EL (cell line): ENCODE results near the gene CNN3.

ENCODE experiments used
- DNase-seq: peaks from one replicate; pipeline ENCODE4 v3.0.0-alpha.2; 2016

CNN3 gene

DNA sequence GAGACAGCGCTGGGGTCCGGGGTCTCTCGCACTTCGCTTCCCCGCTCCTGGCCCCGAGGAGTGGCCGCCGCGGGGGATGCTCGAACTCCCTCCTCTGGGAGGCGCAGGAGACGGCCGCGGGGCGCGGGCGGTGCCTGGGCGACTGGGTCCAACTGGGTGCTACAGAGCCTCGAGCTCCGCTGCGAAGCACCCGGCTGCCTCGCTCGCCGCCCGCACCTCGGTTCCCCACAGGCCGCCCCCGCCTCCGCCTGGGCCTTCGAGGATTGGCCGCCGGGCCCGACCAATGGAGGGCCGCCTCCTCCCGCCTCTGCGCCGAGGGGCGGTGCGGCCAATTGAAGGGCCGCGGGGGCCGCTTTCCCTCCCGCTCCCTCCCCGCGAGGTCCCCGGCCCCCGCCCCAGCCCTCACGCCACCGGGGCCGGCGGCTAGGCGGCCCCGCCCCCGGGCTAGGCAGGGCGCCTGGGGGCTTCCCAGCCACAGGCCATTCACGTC, at the start of gene CNN3:
Gene CNN3, minus strand, starts transcription at position 196 of the 490 bp plus-strand sequence. CDS start 216 bp downstream, outside the sequence.
- peak; percentile 95 for DNase-seq

DNA sequence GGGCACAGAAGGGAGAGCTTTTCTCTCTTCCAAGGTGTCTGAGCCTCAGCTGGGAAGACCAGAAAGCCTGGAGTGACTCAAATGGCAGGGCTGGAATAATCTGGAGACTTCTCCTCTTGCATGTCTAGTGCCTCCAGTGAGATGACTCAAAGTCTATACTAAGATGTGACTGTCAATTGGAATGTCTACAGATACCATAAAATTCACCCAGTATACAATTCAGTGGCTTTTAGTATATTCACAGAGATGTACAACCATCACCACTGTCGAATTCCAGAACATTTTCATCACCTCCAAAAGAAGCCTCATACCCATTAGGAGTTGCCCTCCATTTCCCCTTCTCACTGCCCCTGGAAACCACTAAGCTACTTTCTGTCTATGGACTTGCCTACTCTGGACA, 47.9 kb upstream of the CNN3 start:
- peak; percentile 95 for DNase-seq

DNA sequence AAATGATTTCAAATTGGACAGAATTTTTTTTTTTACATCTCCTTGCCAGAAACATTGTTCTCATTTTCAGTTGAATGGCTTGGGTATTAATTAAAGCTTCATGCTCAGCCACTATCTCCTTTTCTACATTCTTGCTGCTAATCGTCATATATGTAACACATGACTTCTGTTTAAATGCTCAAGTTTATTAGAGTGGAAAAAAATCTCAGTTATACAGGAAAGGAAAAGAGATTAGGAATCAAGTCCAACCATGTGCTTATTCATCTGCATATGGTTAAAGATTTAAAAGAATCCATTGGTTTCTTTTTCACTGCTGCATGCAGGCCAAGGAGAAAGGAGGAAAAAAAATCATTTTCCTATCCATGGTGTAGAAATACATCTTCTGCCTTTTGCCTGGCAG, 47.3 kb upstream of the CNN3 start:
- DNase-seq, result peak; percentile 64

DNA sequence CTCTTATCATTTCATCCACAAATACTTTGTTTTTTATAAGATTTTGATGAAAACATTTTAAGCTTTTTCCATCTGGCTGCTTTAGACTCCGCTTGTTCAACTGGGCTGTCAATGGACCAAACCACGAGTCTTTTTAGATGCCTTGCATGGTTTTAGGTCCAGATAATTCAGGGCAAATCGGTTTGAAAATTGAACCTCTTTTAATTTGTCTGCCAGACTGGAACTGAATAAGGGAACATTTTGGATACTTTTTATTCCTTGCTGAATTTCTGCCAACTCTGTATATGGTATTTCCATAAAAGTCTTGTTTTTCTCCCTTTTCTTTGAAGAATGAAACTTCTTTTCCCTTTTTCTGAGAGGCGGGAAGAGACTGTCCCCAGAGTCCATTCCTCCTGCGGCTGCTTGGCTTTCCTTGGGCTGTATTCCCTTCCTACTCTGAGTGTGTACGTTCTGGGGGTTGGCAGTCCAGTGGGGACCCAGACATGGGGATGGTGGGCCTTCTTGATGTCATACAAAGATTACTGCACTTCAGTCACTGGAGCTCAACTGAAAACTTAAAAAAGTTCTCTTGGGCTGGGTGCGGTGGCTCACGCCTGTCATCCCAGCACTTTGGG, 46.5 kb upstream of the CNN3 start:
- DNase-seq, result no peak

DNA sequence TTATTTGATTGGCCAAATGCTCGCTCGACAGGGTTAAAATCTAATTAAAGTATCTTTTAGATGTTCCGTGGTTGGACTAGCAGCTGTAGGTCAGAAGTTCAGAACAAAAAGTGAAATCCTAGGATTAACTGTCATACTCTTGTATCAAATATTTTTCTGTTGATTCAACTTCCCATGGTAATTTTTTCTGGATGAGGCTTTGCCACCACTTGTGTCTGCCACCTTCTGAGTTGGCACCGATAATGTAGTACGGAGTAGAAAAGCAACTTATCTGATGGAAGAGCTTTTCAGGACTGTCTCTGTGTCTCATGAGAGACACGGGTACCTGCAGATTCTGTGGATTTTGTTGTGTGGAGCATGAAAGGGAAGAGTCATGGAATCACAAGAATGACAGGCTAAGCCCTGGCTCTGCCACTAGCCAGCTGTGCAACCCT, 44.6 kb upstream of the CNN3 start:
- peak; percentile 93 for DNase-seq

DNA sequence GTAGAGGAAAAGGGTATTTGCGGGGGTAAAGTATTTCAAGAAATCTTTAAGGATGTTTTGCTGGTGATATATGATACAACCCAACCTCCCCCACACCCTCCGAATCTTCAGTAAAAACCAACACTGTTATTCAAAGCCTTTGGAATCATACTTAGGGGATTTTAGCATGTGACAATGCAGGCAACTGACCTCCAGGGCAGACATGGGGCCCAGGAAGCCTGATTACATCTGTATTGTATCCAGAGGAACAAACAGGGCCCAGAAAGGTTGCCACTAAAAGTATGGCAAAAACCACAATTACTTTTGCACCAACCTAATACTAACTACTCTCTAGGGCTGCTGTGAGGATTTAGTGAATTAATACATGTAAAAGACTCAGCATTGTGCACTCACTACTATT, 43.9 kb upstream of the CNN3 start:
- DNase-seq, result peak; percentile 57

DNA sequence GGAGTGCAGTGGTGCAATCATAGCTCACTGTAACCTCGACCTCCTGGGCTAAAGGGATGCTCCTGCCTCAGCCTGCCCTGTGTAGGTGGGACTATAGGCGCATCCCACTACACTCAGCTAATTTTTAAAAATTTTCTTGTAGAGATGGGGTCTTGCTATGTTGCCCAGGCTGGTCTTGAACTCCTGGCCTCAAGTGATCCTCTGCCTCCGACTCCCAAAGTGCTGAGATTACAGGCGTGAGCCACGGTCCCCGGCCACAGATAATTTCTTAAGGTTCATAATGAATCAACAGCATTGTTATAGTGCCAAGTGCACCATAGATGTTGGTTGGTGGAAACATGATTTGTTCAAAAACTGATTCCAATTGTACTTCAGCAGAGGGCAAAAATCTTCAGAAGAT, 42.2 kb upstream of the CNN3 start:
- no peak for DNase-seq

DNA sequence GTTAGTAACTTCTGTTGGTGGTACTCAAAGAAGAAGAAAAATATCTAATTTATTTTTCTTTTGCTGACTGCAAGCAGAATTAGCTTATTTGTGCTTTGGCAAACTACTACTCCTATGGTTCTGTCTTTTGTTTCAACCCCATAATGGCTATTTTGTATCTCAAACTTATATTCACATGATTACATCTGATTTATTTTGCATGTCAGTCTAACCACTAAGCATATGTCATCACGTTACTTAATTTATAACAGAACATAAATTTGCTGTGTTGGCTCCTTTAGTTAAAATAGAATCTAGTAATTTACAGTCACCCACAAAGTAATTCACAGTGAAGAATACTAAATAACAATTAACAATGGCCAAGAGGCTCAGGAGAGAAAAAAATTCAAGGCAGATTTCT, 39.1 kb upstream of the CNN3 start:
- DNase-seq, result no peak

DNA sequence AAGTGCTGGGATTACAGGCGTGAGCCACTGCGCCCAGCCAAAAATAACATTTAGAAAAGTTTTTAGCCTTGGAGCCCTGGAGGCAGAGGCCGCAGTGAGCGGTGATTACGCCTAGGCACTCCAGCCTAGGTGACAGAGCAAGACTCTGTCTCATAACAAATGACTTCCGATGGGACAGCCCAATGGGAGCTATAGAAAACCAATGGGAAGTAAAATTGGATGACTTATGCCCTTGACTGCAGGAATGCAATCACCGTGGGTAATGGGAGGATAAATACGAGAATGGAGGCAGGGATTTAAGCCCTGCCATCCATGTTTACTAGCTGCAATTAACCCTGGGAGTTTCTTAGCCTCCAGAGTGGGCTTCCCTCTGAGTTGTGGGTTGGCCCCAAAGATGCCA, 37.0 kb upstream of the CNN3 start:
- no peak for DNase-seq

DNA sequence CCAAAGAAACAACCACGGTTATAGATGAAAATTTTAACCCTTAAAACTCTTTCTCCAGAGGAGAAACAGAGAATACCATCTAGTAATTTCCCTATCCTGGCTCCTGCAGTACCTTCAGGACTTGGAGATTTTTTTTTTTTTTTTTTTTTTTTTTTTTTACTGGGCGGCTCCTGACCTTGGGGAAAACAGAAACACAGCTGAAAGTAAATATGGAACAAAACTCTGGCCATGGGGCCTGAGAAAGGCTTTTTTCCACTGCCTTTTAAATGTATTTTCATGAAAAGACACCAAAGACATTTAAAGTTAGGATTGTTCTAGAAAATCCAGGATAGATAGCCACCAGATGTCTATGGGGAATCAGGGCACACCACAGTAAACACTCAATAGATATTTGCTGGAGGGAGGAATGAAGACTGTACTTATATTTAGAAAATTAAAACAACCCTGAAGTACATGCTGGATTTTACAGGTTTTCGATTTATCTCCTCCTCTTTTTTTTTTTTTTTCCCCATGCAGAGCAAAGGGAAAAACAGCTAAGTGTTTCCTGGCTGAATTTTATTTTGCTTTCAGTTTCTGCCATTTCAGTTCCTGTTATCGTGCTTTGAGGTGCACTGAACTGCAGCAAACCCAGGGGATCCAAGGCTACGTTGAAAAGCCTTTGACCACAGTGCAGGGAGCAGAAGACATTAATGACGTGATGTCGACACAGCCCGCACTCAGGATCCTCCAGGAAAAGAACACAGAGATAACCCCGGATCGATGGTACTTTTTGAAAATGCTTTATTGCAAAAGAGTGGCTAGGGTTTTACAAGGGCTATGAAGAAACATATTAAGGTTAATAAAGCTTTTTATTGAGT, 35.7 kb upstream of the CNN3 start:
- DNase-seq, result peak; percentile 63

DNA sequence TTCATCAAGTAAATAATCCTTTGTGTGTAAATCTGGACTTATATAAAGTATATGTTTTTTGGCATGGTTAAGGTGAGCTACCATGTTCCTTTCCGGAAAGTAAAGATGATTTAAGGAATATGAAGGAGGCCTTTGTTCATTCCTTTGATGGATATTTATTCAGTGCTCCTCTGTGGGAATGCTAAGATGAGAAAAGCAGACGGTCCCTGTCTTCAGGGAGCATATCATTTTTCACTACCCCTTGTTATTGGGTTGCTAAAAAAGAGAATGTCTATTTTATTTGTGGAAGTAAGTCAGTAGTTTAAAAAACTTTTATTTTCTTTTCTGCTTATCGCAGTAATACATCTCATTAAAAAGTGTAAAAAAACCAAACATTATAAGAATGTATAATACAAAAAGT, 35.1 kb upstream of the CNN3 start:
- DNase-seq, result no peak

DNA sequence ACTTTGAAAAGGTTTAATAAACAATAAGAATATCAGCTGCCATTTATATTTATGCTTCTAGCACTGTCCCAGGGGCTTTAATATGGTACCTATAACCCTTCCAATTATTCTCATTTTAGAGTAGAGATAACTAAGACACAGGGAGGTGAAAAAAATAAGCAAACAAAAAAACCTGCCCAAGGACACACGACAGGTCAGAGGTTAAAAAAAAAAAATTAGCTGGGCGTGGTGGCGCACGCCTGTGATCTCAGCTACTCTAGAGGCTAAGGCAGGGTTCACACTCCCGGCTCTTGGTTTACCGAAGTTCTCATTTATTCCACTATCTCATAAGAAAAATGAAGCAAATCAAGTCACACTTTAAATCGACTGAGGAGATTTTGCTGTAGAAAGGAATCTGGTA, 34.7 kb upstream of the CNN3 start:
- no peak for DNase-seq

DNA sequence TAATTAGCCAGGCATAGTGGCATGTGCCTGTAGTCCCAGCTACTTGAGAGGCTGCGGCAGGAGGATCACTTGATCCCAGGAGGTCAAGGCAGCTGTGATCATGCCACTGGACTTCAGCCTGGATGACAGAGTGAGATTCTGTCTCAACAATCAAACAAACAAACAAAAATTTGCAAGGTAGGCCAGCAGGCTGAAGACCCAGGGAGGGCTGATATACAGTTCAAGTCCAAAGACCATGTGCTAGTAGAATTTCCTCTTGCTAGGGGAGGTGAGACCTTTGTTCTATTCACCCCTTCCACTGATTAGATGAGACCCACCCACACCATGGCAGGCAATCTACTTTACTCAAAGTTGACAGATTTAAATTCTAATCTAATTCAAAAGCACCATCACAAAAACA, 31.2 kb upstream of the CNN3 start:
- DNase-seq, result no peak

DNA sequence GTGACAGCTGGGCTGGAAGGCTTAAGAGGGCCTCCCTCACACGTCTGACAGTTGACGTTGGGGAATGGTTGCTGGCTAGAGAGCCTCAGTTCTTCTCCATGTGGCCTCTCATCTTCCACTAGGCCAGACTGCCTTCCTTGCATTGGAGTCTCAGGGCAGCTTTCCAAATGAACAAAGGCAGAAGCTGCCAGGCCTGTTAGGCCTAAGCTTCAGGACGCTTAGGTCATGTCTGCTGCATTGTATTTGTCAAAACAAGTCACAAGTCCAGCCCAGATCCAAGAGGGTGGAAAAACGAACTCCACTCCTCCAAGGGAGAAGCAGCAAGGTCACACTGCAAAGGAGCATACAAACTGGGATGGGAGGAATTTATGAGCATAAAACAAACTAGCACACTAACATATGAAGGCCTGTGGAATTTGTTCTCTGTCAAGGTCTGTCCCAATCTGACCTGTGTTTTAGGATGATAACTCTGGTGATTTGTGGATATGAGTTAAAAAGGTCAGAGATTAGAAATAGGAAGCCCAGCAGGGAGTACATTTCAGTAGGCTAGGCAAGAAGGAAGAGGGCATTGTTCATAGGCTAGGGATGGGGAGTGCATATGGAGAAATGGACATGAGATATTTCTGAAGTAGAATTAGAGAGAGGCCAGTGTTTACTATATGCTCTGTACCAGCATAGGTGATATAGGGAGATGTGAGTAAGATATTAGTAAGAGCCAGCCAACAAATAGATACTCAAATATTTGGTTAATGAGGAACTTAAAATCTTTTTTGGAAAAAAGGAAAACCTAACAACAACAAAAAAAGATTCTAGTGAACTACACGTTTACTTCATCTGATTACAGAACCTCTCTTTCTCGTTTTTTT, 29.1 kb upstream of the CNN3 start:
- no peak for DNase-seq

DNA sequence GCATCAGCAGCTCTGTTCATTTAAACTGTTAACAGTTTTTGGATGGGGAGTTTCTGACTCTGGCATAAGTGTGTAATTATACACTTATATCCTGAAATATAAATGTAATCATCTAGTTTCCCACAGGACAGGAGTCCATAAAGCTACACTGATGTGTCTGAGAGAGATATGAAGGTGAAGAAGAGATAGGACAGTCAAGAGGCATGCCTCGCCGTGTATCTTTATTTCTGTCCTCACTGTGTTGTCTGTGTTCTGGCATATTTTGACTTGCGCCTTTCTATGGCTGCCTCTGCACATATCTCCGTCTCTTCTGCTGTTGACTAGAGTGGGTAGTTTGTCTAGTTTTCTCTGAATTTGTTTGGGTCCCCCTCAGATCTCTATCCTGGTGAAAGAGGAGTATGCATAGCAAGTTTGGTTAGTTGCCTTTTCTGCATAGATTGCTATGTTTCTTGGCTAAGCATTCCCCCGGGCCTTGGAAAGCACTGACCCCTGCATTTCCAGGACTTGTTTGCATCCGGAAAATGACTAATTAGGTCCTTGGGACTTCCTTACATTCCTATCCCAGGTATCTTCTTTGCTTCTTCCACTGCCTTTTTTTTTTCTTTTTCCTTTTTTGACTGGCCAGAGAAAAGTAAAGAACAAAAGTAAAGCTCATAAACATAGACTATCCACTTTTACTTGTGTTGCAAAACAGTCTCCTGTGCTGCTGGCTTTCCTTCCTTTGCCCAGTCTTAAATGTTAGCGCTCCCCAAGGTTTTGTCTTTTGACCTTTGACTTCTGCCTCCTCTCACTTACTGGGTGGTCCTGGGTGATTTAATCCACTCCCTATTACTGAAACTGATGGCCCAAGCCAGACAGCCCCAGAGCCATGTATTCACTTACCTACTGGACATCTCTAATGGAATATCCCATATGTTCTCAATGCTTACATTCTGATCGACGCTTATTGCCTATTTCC, 27.6 kb upstream of the CNN3 start:
- no peak for DNase-seq

DNA sequence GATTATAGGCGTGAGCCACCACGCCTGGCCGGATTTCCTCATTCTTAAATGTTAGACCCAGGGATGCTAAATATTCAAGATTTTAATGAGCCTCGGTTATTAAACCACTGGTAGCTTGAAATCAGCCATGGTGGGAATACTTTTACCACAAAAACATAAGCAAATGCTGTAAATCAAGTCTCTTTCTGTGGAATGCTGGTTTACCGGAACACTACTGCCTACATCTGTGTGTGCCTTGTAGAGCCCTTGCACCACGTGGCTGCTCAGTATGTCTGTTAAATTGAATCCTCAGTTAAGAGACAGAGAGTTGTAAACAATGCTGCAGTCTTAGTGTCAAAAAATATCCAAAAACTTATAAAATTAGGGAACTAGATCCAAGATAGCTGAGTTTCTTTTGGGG, 26.8 kb upstream of the CNN3 start:
- no peak for DNase-seq

DNA sequence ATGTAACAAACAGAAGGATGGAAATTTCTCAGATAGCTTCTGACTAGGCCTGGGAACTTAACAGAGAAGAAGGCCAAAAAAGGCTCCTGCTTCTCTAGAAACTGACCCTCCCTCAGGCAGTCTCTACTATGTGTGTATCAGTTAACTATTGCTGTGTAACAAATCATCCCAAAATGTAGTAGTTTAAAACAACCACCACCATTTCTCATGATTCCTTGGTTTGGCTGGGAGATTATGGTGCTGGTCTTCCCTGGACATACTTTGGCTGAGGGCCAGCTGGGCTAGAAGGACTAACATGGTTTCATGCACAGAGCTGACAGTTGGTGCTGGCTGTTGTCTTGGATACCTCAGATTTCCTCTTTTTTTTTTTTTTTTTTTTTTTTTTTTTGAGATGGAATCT, 26.2 kb upstream of the CNN3 start:
- no peak for DNase-seq

DNA sequence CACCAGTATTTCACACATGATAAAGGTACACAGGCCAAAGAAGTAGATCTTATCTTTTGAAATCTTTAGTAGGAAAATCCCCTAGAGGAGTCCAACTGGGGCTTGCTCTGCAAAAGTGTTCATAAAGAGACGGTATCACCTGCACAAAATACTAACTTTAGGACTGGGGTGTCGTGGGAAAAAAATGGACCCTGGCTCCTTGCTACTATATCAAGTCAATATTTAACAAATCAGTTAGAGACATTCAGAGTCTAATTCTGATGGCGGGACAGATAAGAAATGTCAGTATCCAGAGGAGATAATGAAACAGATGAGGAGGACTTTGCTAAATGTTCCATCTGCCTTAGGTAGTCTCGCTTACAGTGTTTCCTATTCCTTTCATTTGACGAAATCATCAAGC, 25.6 kb upstream of the CNN3 start:
- DNase-seq, result no peak

DNA sequence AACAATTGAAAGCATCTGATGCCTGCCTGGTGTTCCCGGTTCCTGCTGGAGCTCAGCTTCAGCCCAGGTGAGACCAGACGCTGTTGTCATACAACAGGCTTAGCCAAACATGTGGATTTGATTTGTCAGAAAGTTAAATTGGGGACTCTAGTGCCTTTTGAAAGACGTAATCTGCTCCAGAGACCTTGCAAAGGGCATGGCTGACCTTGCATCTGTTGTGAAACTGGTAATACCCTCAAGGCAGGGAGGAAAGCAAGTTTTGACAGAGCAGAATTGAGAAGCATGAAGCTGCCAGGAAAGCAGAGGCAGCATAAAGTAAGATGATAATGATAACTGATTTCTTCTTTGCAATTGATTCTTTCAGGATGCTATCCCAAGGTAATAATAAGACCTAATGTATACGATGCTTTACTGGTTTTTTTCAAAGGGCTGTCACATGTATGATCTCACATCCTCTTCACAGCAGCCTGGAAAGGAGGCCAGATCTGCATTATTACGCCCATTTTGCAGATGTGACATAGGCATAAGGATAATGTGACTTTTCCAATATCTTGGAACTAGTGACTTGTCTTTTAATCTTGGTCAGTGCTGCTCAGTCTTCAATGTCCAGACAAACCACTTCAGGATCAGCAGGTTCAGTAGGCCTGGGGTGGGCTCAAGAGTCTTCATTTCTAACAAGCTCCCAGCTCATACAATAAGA, 24.7 kb upstream of the CNN3 start:
- no peak for DNase-seq

DNA sequence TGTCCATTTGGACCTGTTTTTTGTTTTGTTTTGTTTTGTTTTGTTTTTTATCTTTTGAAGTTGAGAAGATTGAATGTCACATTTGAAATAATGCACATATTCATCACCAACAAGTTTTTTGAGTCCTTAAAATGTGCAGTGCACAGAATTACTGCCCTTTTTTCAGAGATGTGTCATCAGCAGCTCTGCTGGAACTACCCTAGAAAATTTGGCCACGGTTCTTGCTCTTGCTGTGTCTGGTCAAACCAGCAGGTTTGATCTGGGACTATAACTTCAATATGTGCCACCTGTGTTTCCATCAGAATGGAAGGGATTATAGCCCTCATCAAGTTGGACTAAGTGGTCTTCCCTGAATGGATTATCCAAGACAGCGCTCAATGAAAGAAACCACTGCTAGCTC, 24.1 kb upstream of the CNN3 start:
- no peak for DNase-seq
